Body of pancreas (tissue), 4 donors: ENCODE measurements around the gene MGAT4A. TPM values are rescaled to one million over a fixed set of nuclear protein-coding genes. Genes with fewer than 3 reads are reported as not detected.

Source experiments
- ATAC-seq: fragments of 150-250 bp; one replicate; pipeline ENCODE4 v1.9.1; 2016
- DNase-seq, 4 donors: peaks; one replicate each; pipeline ENCODE4 v3.0.0-alpha.2; 2019
- H3K27ac ChIP-seq, 4 donors: fragments of 200-600 bp; sonication (generic); 1 replicate in 3 of 4; 2 replicates in 1 of 4; pipeline versions ENCODE4 v1.5.1 to v1.6.1; 2016 to 2019; ENCODE audit warnings: mild to moderate bottlenecking in 1 of 4, mixed read lengths in 1 of 4, moderate library complexity in 1 of 4
- H3K27me3 ChIP-seq, 2 donors: fragments of 200-600 bp; sonication (generic); one replicate each; pipeline ENCODE4 v1.6.0; 2016; ENCODE audit warnings: mild to moderate bottlenecking in 1 of 2
- H3K36me3 ChIP-seq, 2 donors: fragments of 200-600 bp; sonication (generic); replicated peaks in 1 of 2; 2 replicates each; pipeline ENCODE4 v1.5.1; 2016; ENCODE audit warnings: low read depth in 2 of 2; ENCODE audit not compliant: insufficient read depth in 1 of 2
- H3K4me1 ChIP-seq: fragments of 200-600 bp; sonication (generic); one replicate; pipeline ENCODE4 v1.6.0; 2016
- H3K4me3 ChIP-seq, 2 donors: fragments of 200-600 bp; sonication (generic); 1 replicate in 1 of 2; 2 replicates in 1 of 2; pipeline ENCODE4 v1.5.1; 2016 to 2019
- H3K9me3 ChIP-seq, 3 donors: fragments of 200-600 bp; sonication (generic); 1 replicate in 2 of 3; 2 replicates in 1 of 3; pipeline ENCODE4 v1.5.1; 2016
- CTCF ChIP-seq, 7 experiments: fragments of 450-650 bp in 4 of 7; fragments of 200-600 bp in 3 of 7; sonication (generic) in 3 of 7; IDR thresholded peaks; one replicate each; pipeline ENCODE4 v1.5.1; 2016 to 2019; ENCODE audit warnings: antibody characterized with exemption in 7 of 7
- POLR2A ChIP-seq, 3 donors: fragments of 450-650 bp; IDR thresholded peaks; one replicate each; pipeline ENCODE4 v1.6.1; 2016; ENCODE audit warnings: antibody characterized with exemption in 3 of 3, mild to moderate bottlenecking in 2 of 3
- WGBS, 2 donors: methylation state at CpG; one replicate each; pipeline ENCODE4 v1.1.5; 2017; 5-methylcytosine and 5-hydroxymethylcytosine counted together
- intact Hi-C: fragments of 100-400 bp; cut with DNase I; formaldehyde crosslinking; loops from one replicate; pipeline ENCODE4 v1.15.1; 2023
- total RNA-seq, 2 donors: library from RNA; depleted of rRNA; stranded (reverse); fragments of >200 nt; gene quantifications; one replicate each; pipeline ENCODE4 v1.1.0, GENCODE V29; 2016

Gene MGAT4A
- total RNA-seq, 2 donors from 2014 or later = 40.5 to 72.4 TPM

- no peaks in the 10 kb centered on the region for H3K27me3 ChIP-seq
- no peak overlapping the region for H3K27ac ChIP-seq
- no peak overlapping the region for H3K4me3 ChIP-seq
- peaks cover 31% of the 10 kb centered on the region for H3K4me1 ChIP-seq
- TF ChIP-seq POLR2A (IDR thresholded peaks at IDR 0.05) (no peak), CTCF (IDR thresholded peaks at IDR 0.05) (no peak)
- no peaks in the 10 kb centered on the region for H3K9me3 ChIP-seq
- peaks cover 0 to 3% of the 10 kb centered on the region in 2 donors for H3K36me3 ChIP-seq
- intact Hi-C loops = no loop called here
- DNase-seq = no peak
- WGBS, 2 donors = 95 to 96% methylated on average over 3 of the region's 3 CpGs
- ATAC-seq = no peak
Observed at GRCh38 chr2:98674233-98674964, 56.5 kb downstream of the MGAT4A start.

- Histone ChIP-seq H3K27me3 (no peaks in the 10 kb centered on the region), H3K36me3 (peaks cover 0 to 1% of the 10 kb centered on the region in 2 donors), H3K4me1 (peaks cover 18% of the 10 kb centered on the region), H3K9me3 (no peaks in the 10 kb centered on the region), H3K27ac (peak overlapping the region; percentile 43 to 77 (median 62)), H3K4me3 (no peak overlapping the region)
- intact Hi-C loops = no loop called here
- peak; percentile 99 for ATAC-seq
- DNase-seq = peak; percentile 59 to 75 (median 66)
- no peak for TF ChIP-seq POLR2A (IDR thresholded peaks at IDR 0.05)
- TF ChIP-seq CTCF (IDR thresholded peaks at IDR 0.05) = no peak
- WGBS, 2 donors = 20 to 35% methylated on average over 1 of the region's 1 CpG
Observed at GRCh38 chr2:98669675-98670074, 61.3 kb downstream of the MGAT4A start.

- no peak for TF ChIP-seq CTCF (IDR thresholded peaks at IDR 0.05)
- Histone ChIP-seq H3K27ac (no peak overlapping the region), H3K9me3 (no peaks in the 10 kb centered on the region), H3K4me1 (peaks cover 19% of the 10 kb centered on the region), H3K27me3 (no peaks in the 10 kb centered on the region), H3K36me3 (no peaks in the 10 kb centered on the region), H3K4me3 (no peak overlapping the region)
- DNase-seq (no peak), ATAC-seq (no peak)
- WGBS, 2 donors = 85 to 90% methylated on average over 3 of the region's 3 CpGs
- intact Hi-C loops = no loop called here
Observed at GRCh38 chr2:98665677-98666076, 65.3 kb downstream of the MGAT4A start.

- ATAC-seq (peak; percentile 42), DNase-seq (peak in 1 of 4 donors; percentile 18)
- no peaks in the 10 kb centered on the region for H3K9me3 ChIP-seq
- 60 to 71% methylated on average over 3 of the region's 3 CpGs for WGBS, 2 donors
- no peak overlapping the region for H3K4me3 ChIP-seq
- H3K27me3 ChIP-seq = no peaks in the 10 kb centered on the region
- TF ChIP-seq CTCF (IDR thresholded peaks at IDR 0.05) (no peak), POLR2A (IDR thresholded peaks at IDR 0.05) (no peak)
- H3K27ac ChIP-seq = peak overlapping the region in 2 of 4 donors; percentile 7 to 17
- H3K4me1 ChIP-seq = peaks cover 6% of the 10 kb centered on the region
- intact Hi-C loops = no loop called here
- no peaks in the 10 kb centered on the region for H3K36me3 ChIP-seq
Observed at GRCh38 chr2:98664323-98664722, 66.6 kb downstream of the MGAT4A start.
